MM.1S (cell line): Measurements from ENCODE around the gene FAM219B.

ENCODE experiments used
- DNase-seq: peaks from one replicate; pipeline ENCODE4 v3.0.0-alpha.2; 2015
- H2AFZ ChIP-seq: fragments of 300-600 bp; sonication (generic); 2 replicates; pipeline ENCODE4 v1.6.0; 2016; ENCODE audit warnings: antibody characterized with exemption, low read length
- H3F3A ChIP-seq: fragments of 300-600 bp; sonication (generic); 2 replicates; pipeline ENCODE4 v1.6.1; 2016; ENCODE audit warnings: mild to moderate bottlenecking, antibody characterized with exemption, low read length, moderate library complexity, mixed read lengths; ENCODE audit not compliant: insufficient read depth
- H3K27ac ChIP-seq: fragments of 300-600 bp; sonication (generic); 2 replicates; pipeline ENCODE4 v1.5.1; 2016; ENCODE audit warnings: mild to moderate bottlenecking, low read length
- H3K27me3 ChIP-seq: fragments of 300-600 bp; sonication (generic); replicated peaks from 2 replicates; pipeline ENCODE4 v1.6.0; 2016; ENCODE audit warnings: low read length; ENCODE audit not compliant: insufficient read depth
- H3K36me3 ChIP-seq: fragments of 300-600 bp; sonication (generic); replicated peaks from 2 replicates; pipeline ENCODE4 v1.6.1; 2016; ENCODE audit warnings: mild to moderate bottlenecking, low read length, mixed read lengths; ENCODE audit not compliant: insufficient read depth
- H3K4me1 ChIP-seq: fragments of 300-600 bp; sonication (generic); 2 replicates; pipeline ENCODE4 v1.6.1; 2016; ENCODE audit warnings: low read length, mixed read lengths
- H3K4me2 ChIP-seq: fragments of 300-600 bp; sonication (generic); 2 replicates; pipeline ENCODE4 v1.6.0; 2016; ENCODE audit warnings: low read depth, low read length
- H3K4me3 ChIP-seq: fragments of 300-600 bp; sonication (generic); 2 replicates; pipeline ENCODE4 v1.5.1; 2016; ENCODE audit warnings: low read length, mixed read lengths
- H3K79me2 ChIP-seq: fragments of 300-600 bp; sonication (generic); 2 replicates; pipeline ENCODE4 v1.6.1; 2016; ENCODE audit warnings: mixed run types, low read length, mixed read lengths
- H3K9ac ChIP-seq: fragments of 300-600 bp; sonication (generic); 2 replicates; pipeline ENCODE4 v1.6.1; 2016; ENCODE audit warnings: low read length, mixed read lengths
- H3K9me2 ChIP-seq: fragments of 300-600 bp; sonication (generic); replicated peaks from 2 replicates; pipeline ENCODE4 v1.6.1; 2016; ENCODE audit warnings: mild to moderate bottlenecking, low read length, mixed read lengths; ENCODE audit not compliant: insufficient read depth
- H3K9me3 ChIP-seq: fragments of 300-600 bp; sonication (generic); replicated peaks from 2 replicates; pipeline ENCODE4 v1.6.1; 2016; ENCODE audit warnings: mild to moderate bottlenecking, low read length, mixed read lengths; ENCODE audit not compliant: insufficient read depth
- H4K20me1 ChIP-seq: fragments of 300-600 bp; sonication (generic); 2 replicates; pipeline ENCODE4 v1.6.1; 2016; ENCODE audit warnings: mild to moderate bottlenecking, low read length, moderate library complexity, mixed read lengths; ENCODE audit not compliant: insufficient read depth
- CTCF ChIP-seq: fragments of 300-600 bp; sonication (generic); IDR thresholded peaks from 2 replicates; pipeline ENCODE4 v1.5.1; 2016; ENCODE audit warnings: antibody characterized with exemption, low read length, mixed read lengths
- EZH2 ChIP-seq: fragments of 300-600 bp; sonication (generic); optimal IDR thresholded peaks from 2 replicates; pipeline ENCODE3; 2017; ENCODE audit warnings: low read depth, mild to moderate bottlenecking, antibody characterized with exemption, low read length, mixed read lengths
- EZH2phosphoT487 ChIP-seq: fragments of 300-600 bp; sonication (generic); IDR thresholded peaks from 2 replicates; pipeline ENCODE4 v1.6.1; 2018; ENCODE audit warnings: antibody characterized with exemption, low read length

The FAM219B gene

GRCh38 chr15:74928771-74929198 lies 22.1 kb upstream of the FAM219B start:
- H3K4me1 ChIP-seq: peaks cover 13% of the 10 kb centered on the region
- no peak overlapping the region for H3K4me2 ChIP-seq
- H3K36me3 ChIP-seq: peaks cover 11% of the 10 kb centered on the region
- H3K9ac ChIP-seq: no peak overlapping the region
- no peaks in the 10 kb centered on the region for H3K9me3 ChIP-seq
- no peak overlapping the region for H2AFZ ChIP-seq
- TF ChIP-seq EZH2 (no peak), EZH2phosphoT487 (no peak), CTCF (no peak)
- no peaks in the 10 kb centered on the region for H3F3A ChIP-seq
- H4K20me1 ChIP-seq: peaks cover 14% of the 10 kb centered on the region; the same call in 1 of the 2 replicates
- no peak overlapping the region for H3K4me3 ChIP-seq
- no peak for DNase-seq
- H3K79me2 ChIP-seq: peaks cover 87% of the 10 kb centered on the region
- H3K9me2 ChIP-seq: no peaks in the 10 kb centered on the region
- no peaks in the 10 kb centered on the region for H3K27me3 ChIP-seq
- no peak overlapping the region for H3K27ac ChIP-seq

- Histone ChIP-seq H3K4me3 (no peak overlapping the region), H4K20me1 (peaks cover 5% of the 10 kb centered on the region; the same call in 1 of the 2 replicates), H3K4me2 (no peak overlapping the region), H3K9ac (no peak overlapping the region), H2AFZ (no peak overlapping the region), H3K27me3 (no peaks in the 10 kb centered on the region), H3K27ac (no peak overlapping the region), H3K9me2 (no peaks in the 10 kb centered on the region), H3F3A (no peaks in the 10 kb centered on the region), H3K36me3 (peaks cover 16% of the 10 kb centered on the region), H3K9me3 (no peaks in the 10 kb centered on the region), H3K4me1 (no peaks in the 10 kb centered on the region), H3K79me2 (peaks cover 64% of the 10 kb centered on the region)
- DNase-seq: no peak
- TF ChIP-seq EZH2phosphoT487 (no peak), EZH2 (no peak), CTCF (no peak)
These were observed 17.9 kb upstream of the FAM219B start for GRCh38 chr15:74924525-74924924.

- H3K4me1 ChIP-seq: no peaks in the 10 kb centered on the region
- peaks cover 22% of the 10 kb centered on the region; the same call in 1 of the 2 replicates for H3K36me3 ChIP-seq
- no peak overlapping the region for H3K9ac ChIP-seq
- no peak for DNase-seq
- H3K4me3 ChIP-seq: no peak overlapping the region
- no peak overlapping the region for H2AFZ ChIP-seq
- TF ChIP-seq CTCF (no peak), EZH2phosphoT487 (no peak), EZH2 (no peak)
- H3K79me2 ChIP-seq: peaks cover 36% of the 10 kb centered on the region
- H3K9me2 ChIP-seq: no peaks in the 10 kb centered on the region
- no peaks in the 10 kb centered on the region for H3K9me3 ChIP-seq
- no peaks in the 10 kb centered on the region; the same call in 1 of the 2 replicates for H4K20me1 ChIP-seq
- no peak overlapping the region for H3K4me2 ChIP-seq
- no peak overlapping the region for H3K27ac ChIP-seq
- no peaks in the 10 kb centered on the region for H3K27me3 ChIP-seq
- H3F3A ChIP-seq: no peaks in the 10 kb centered on the region
These were observed 13.8 kb upstream of the FAM219B start for GRCh38 chr15:74920456-74920855.
